ENCODE results near the gene ALDH3B2. TPM values are rescaled to one million over a fixed set of nuclear protein-coding genes. Genes with fewer than 3 reads are reported as not detected.

The ALDH3B2 gene
- total RNA-seq, 1 experiment from 2014 or later: not detected

DNA sequence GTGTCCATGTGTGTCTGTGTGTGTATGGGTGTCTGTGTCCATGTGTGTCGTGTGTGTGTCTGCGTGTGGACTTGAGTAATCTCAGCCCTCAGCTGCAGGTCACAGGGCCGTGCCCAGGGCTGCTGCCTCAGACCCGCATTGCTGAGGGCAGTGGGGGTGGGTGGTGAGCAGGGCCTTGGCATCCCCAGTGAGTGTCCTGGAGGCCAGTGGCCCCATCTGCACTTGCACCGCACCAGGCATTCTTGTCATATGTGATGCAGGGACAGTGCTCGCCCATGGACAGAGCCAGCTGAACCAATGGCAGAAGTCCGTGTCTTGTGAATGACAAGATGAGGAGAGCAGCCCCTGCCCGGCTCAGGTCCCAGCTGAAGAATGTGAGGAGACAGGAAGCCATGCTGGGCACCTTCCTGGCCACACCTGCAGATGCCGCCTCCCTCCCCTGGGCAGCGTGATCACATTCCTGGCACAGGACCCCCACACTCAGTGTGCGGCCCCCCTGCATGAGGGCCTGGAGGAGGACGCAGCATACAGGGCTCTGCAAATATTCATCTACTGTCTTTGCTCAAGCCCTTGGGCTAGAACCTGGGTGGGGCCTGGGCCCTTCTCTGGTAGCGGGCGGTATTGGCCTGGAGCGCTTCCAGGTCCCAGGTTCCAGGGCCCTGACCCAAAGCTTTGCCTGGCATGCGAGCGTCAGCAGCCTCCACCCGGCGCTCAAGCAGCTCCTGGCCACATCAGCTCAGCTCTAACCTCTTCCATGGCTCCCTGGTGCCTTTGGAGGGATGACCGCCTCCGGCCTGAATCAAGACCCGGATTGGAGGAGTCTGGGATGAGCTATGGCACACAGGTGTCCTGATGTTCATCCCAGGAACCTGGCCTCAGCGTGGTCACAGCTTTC, 3.9 kb downstream of the ALDH3B2 start:
- H3K36me3 Mint-ChIP-seq (ENCODE audit: insufficient read depth in 1 of 3, low read depth in 3 of 3): no peaks in the 10 kb centered on the region
- no peak for TF ChIP-seq CTCF (conservative IDR thresholded peaks at IDR 0.05)
- H2AK5ac ChIP-seq (ENCODE audit: insufficient read length, low read length): no peak overlapping the region
- WGBS (ENCODE audit: extremely low coverage, insufficient read length, low lambda C conversion rate): no CpG with 5 or more reads among the region's 23 CpGs
- H3K4me3 Mint-ChIP-seq: no peak overlapping the region
- H3K27me3 ChIP-seq (ENCODE audit: insufficient read depth, low read length): no peaks in the 10 kb centered on the region
- H3K4me1 ChIP-seq (ENCODE audit: insufficient read depth, low read length): no peaks in the 10 kb centered on the region; the same call in 1 of the 2 replicates
- H3K9me3 Mint-ChIP-seq: no peaks in the 10 kb centered on the region; a peak in 1 of 5 replicates
- H2BK12ac ChIP-seq (ENCODE audit: insufficient read length, low read depth, low read length): no peak overlapping the region
- no peak overlapping the region for H3K27ac ChIP-seq (ENCODE audit: insufficient read length, low read depth, low read length)
- no peak overlapping the region for H3K4ac ChIP-seq (ENCODE audit: low read depth, low read length)
- no peak overlapping the region for H2BK120ac ChIP-seq (ENCODE audit: low read depth, low read length, poor library complexity, severe bottlenecking)
- no peak overlapping the region for H4K91ac ChIP-seq (ENCODE audit: insufficient read length, low read depth, low read length)
- no peaks in the 10 kb centered on the region for H4K20me1 ChIP-seq (ENCODE audit: control insufficient read depth, insufficient read depth, insufficient read length)
- H2AFZ ChIP-seq (ENCODE audit: low read length): no peak overlapping the region
- no peak overlapping the region for H3K23ac ChIP-seq (ENCODE audit: insufficient read length, low read depth, low read length)
- no peak overlapping the region for H3K9ac ChIP-seq (ENCODE audit: extremely low read depth, insufficient read length, low read length)
- peaks cover 13% of the 10 kb centered on the region for H3K27me3 Mint-ChIP-seq (ENCODE audit: low read depth)
- no peak overlapping the region for H4K5ac ChIP-seq (ENCODE audit: insufficient read length, low read depth, low read length)
- H2BK5ac ChIP-seq (ENCODE audit: insufficient read length, low read length): no peak overlapping the region
- H3K23me2 ChIP-seq (ENCODE audit: insufficient read length, low read depth, low read length, poor library complexity, severe bottlenecking): no peaks in the 10 kb centered on the region
- H3K56ac ChIP-seq (ENCODE audit: insufficient read length, low read depth, low read length): no peak overlapping the region
- no peak overlapping the region for H3T11ph ChIP-seq (ENCODE audit: low read length)
- H3K4me1 Mint-ChIP-seq: peaks cover 4 to 13% of the 10 kb centered on the region in 2 experiments
- no peaks in the 10 kb centered on the region for H3K79me1 ChIP-seq (ENCODE audit: insufficient read depth, low read depth, low read length, poor library complexity, severe bottlenecking)
- no peak overlapping the region for H3K4me2 ChIP-seq (ENCODE audit: insufficient read depth, insufficient read length, low read length)
- no peak overlapping the region for H3K14ac ChIP-seq (ENCODE audit: insufficient read depth, low read length)
- no peak overlapping the region for H2BK15ac ChIP-seq (ENCODE audit: low read depth, low read length)
- no peak overlapping the region for H3K18ac ChIP-seq (ENCODE audit: insufficient read length, low read depth, low read length)
- no peak overlapping the region for H4K8ac ChIP-seq (replicated peaks; ENCODE audit: insufficient read length, low read depth, low read length)
- no peaks in the 10 kb centered on the region for H3K9me3 ChIP-seq (ENCODE audit: control insufficient read depth, low read depth, low read length)
- peak; percentile 31 for DNase-seq
- H2BK20ac ChIP-seq (ENCODE audit: low read depth, low read length, poor library complexity, severe bottlenecking): no peak overlapping the region
- H3K27ac Mint-ChIP-seq: no peak overlapping the region
- H3K79me2 ChIP-seq (ENCODE audit: insufficient read depth, low read length): no peaks in the 10 kb centered on the region
